ENCODE data around the gene FGF14. TPM values are rescaled to one million over a fixed set of nuclear protein-coding genes. Genes with fewer than 3 reads are reported as not detected.

Gene FGF14
- total and polyA plus RNA-seq, 2 donors (not counting 3 experiments of a cell fraction or from before 2014, with no cell fraction given) = not detected

DNA sequence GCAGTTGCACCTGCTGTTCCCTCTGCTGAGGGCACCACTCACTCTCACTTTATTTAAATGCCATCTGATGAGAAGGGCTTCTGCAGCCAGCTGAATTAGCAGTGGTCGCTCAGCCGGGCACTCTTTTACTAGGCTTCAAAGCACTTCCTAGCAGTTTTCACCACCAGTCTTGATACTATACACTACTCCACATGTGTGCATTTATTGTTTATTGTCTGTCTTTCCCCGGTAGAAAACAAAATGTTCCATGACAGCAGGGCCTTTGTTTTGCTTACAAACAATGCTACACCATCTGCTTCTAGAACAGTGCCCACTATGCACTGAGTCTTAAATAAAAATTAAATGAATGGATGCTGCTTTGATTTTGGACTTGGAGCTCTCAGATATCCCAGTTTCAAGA is 404.9 kb downstream of the FGF14 start:
- Histone ChIP-seq H3K9ac (replicated peaks; ENCODE audit: extremely low read depth, insufficient read depth, low read length) (no peak overlapping the region), H3K36me3 (ENCODE audit: control insufficient read depth in 2 of 2, extremely low read depth in 1 of 2, insufficient read depth in 2 of 2, low read length in 2 of 2) (no peaks in the 10 kb centered on the region), H2AFZ (ENCODE audit: low read depth, low read length) (no peak overlapping the region), H3K9me3 (replicated peaks; ENCODE audit: control insufficient read depth, insufficient read depth, low read length) (no peaks in the 10 kb centered on the region), H3K27me3 (ENCODE audit: control insufficient read depth in 2 of 2, insufficient read depth in 2 of 2, low read length in 2 of 2) (no peaks in the 10 kb centered on the region), H3K9me1 (replicated peaks; ENCODE audit: control insufficient read depth, extremely low read depth, insufficient read depth, low read length) (no peaks in the 10 kb centered on the region), H3K4me2 (ENCODE audit: insufficient read depth, low read length) (no peak overlapping the region), H3K4me3 (replicated peaks in 1 of 3; ENCODE audit: insufficient read depth in 1 of 3, low read depth in 1 of 3, low read length in 3 of 3) (no peak overlapping the region), H4K20me1 (replicated peaks; ENCODE audit: control insufficient read depth, extremely low read depth, insufficient read depth, low read length) (no peaks in the 10 kb centered on the region), H3K79me2 (ENCODE audit: control insufficient read depth, insufficient read depth, low read length) (no peaks in the 10 kb centered on the region), H3K27ac (ENCODE audit: insufficient read depth, low read depth, low read length) (no peak overlapping the region), H3K4me1 (ENCODE audit: control insufficient read depth, extremely low read depth, insufficient read depth, low read length) (no peaks in the 10 kb centered on the region)
- TF ChIP-seq POLR2A (IDR thresholded peaks at IDR 0.05; ENCODE audit: low read depth, low read length) (no peak), EZH2 (IDR thresholded peaks at IDR 0.05; ENCODE audit: borderline replicate concordance, low read depth, low read length, severe bottlenecking) (no peak), GATA2 (IDR thresholded peaks at IDR 0.05; ENCODE audit: insufficient read depth, insufficient read length, low read depth, low read length) (no peak), POLR2AphosphoS5 (IDR thresholded peaks at IDR 0.05; ENCODE audit: insufficient read depth, low read depth, low read length) (no peak), MYC (IDR thresholded peaks at IDR 0.05; ENCODE audit: low read depth, low read length) (no peak), MAX (IDR thresholded peaks at IDR 0.05; ENCODE audit: insufficient read depth, insufficient read length) (no peak), JUN (IDR thresholded peaks at IDR 0.05; ENCODE audit: borderline replicate concordance, insufficient read depth, insufficient read length, low read depth) (no peak), FOS (IDR thresholded peaks at IDR 0.05; ENCODE audit: borderline replicate concordance, insufficient read depth, low read length) (no peak)
- TF ChIP-seq, protein P1, sequence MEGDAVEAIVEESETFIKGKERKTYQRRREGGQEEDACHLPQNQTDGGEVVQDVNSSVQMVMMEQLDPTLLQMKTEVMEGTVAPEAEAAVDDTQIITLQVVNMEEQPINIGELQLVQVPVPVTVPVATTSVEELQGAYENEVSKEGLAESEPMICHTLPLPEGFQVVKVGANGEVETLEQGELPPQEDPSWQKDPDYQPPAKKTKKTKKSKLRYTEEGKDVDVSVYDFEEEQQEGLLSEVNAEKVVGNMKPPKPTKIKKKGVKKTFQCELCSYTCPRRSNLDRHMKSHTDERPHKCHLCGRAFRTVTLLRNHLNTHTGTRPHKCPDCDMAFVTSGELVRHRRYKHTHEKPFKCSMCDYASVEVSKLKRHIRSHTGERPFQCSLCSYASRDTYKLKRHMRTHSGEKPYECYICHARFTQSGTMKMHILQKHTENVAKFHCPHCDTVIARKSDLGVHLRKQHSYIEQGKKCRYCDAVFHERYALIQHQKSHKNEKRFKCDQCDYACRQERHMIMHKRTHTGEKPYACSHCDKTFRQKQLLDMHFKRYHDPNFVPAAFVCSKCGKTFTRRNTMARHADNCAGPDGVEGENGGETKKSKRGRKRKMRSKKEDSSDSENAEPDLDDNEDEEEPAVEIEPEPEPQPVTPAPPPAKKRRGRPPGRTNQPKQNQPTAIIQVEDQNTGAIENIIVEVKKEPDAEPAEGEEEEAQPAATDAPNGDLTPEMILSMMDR (IDR thresholded peaks at IDR 0.05; ENCODE audit: extremely low read depth in 1 of 2, insufficient read depth in 1 of 2, low read depth in 1 of 2, low read length in 2 of 2) = no peak
- ChIA-PET CTCF (no interaction called here), POLR2A (no interaction called here)
- FAIRE-seq (no peak), DNase-seq (ENCODE audit: low read depth, low spot score) (no peak)
- dilution Hi-C loops (cut with MboI; ENCODE audit: extremely low pct_ligation_motif_present, low sequenced_read_pairs) (no loop called here), intact Hi-C loops (cut with micrococcal nuclease) (no loop called here)
- no TSS peak for BruUV-seq (replicated peaks)
